Activated CD4-positive, alpha-beta T cell treated with anti-CD3 and anti-CD28 coated beads for 36 hours (primary cell): Measurements from ENCODE around the gene ZIM2. TPM values are rescaled to one million over a fixed set of nuclear protein-coding genes. Genes with fewer than 3 reads are reported as not detected.

Experiments
- ATAC-seq: fragments of 200-7000 bp; cut with Tn5 transposase; one replicate; pipeline ENCODE4 v1.10.0; 2021; ENCODE audit warnings: mild to moderate bottlenecking, moderate library complexity
- CTCF ChIA-PET: fragments of 350-600 bp; sonication (Branson Sonifier 250); formaldehyde crosslinking; loops from one replicate; lab custom pipeline; 2021; ENCODE audit warnings: antibody characterized with exemption; lab: Charles Lee
- POLR2A ChIA-PET: fragments of 350-600 bp; sonication (Branson Sonifier 250); formaldehyde crosslinking; loops from one replicate; lab custom pipeline; 2021; ENCODE audit warnings: antibody characterized with exemption, inconsistent platforms; lab: Charles Lee
- DNase-seq: peaks from one replicate; pipeline ENCODE4 v3.0.0-alpha.2; 2020
- H3K27ac Mint-ChIP-seq: one replicate; pipeline ENCODE4 v1.8.0; 2021; ENCODE audit warnings: mixed read lengths
- H3K27me3 Mint-ChIP-seq: one replicate; pipeline ENCODE4 v1.8.0; 2021; ENCODE audit warnings: mixed read lengths
- H3K36me3 Mint-ChIP-seq: one replicate; pipeline ENCODE4 v1.8.0; 2021; ENCODE audit warnings: low read depth, mixed read lengths
- H3K4me1 Mint-ChIP-seq: one replicate; pipeline ENCODE4 v1.8.0; 2021; ENCODE audit warnings: mixed read lengths
- H3K4me3 Mint-ChIP-seq: one replicate; pipeline ENCODE4 v1.8.0; 2021; ENCODE audit warnings: mild to moderate bottlenecking, moderate library complexity, mixed read lengths
- H3K9me3 Mint-ChIP-seq: one replicate; pipeline ENCODE4 v1.8.0; 2021; ENCODE audit warnings: low read depth, mixed read lengths
- intact Hi-C, 2 experiments: fragments of 100-400 bp; cut with DNase I in 1 of 2; cut with micrococcal nuclease in 1 of 2; formaldehyde crosslinking; loops; one replicate each; pipeline versions ENCODE4 v1.14.2 to v1.15.1; 2022 to 2024; cut with DNase I, micrococcal nuclease
- total RNA-seq, 2 experiments: library from RNA; stranded (reverse); gene quantifications; one replicate each; pipeline ENCODE4 v1.2.3, GENCODE V29; 2021

Gene ZIM2
- total RNA-seq, 2 experiments from 2014 or later = not detected

- Mint-ChIP-seq H3K4me3 (no peak overlapping the region), H3K27ac (no peak overlapping the region), H3K36me3 (peaks cover 27% of the 10 kb centered on the region), H3K9me3 (peaks cover 50% of the 10 kb centered on the region), H3K27me3 (peaks cover 19% of the 10 kb centered on the region), H3K4me1 (no peaks in the 10 kb centered on the region)
- ChIA-PET POLR2A (no interaction called here), CTCF (no interaction called here)
- DNase-seq (peak; percentile 22), ATAC-seq (no peak)
- intact Hi-C loops = no loop called here
These were observed 2.3 kb downstream of the ZIM2 start for GRCh38 chr19:56838024-56838908.

- DNase-seq (peak; percentile 10), ATAC-seq (no peak)
- Mint-ChIP-seq H3K4me1 (no peaks in the 10 kb centered on the region), H3K36me3 (peaks cover 27% of the 10 kb centered on the region), H3K9me3 (peaks cover 51% of the 10 kb centered on the region), H3K27ac (no peak overlapping the region), H3K4me3 (no peak overlapping the region), H3K27me3 (peaks cover 19% of the 10 kb centered on the region)
- intact Hi-C loops = no loop called here
- ChIA-PET CTCF (no interaction called here), POLR2A (no interaction called here)
These were observed 3.0 kb downstream of the ZIM2 start for GRCh38 chr19:56837492-56838023.

DNA sequence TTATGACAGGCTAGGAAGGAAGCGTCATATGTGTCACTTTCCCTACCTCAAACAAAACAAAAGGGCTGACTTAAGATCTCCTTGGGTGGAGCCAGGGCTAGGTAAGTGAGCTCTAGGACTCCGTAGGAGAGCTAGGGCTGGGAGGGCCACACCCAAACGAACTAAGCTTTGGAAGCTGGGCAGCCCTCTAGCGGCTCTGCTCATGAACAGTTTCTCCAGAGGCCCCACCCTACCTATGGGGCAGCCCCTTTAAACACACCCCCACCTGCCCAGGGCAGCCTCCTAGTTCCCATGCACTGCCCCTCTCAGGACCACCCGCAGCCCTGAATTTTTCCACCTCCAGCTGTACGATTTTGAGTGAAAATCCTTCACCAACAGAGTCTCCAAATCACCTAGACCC lies 3.5 kb downstream of the ZIM2 start:
- H3K27me3 Mint-ChIP-seq = peaks cover 19% of the 10 kb centered on the region
- ChIA-PET CTCF (no interaction called here), POLR2A (no interaction called here)
- peaks cover 27% of the 10 kb centered on the region for H3K36me3 Mint-ChIP-seq
- no peak for ATAC-seq
- no peak overlapping the region for H3K4me3 Mint-ChIP-seq
- H3K4me1 Mint-ChIP-seq = no peaks in the 10 kb centered on the region
- no peak overlapping the region for H3K27ac Mint-ChIP-seq
- no peak for DNase-seq
- intact Hi-C loops = no loop called here
- H3K9me3 Mint-ChIP-seq = peaks cover 55% of the 10 kb centered on the region

GRCh38 chr19:56836059-56836458 lies 4.5 kb downstream of the ZIM2 start:
- no peak for DNase-seq
- peaks cover 50% of the 10 kb centered on the region for H3K9me3 Mint-ChIP-seq
- H3K4me3 Mint-ChIP-seq = no peak overlapping the region
- H3K27ac Mint-ChIP-seq = no peak overlapping the region
- intact Hi-C loops = no loop called here
- ATAC-seq = no peak
- no peaks in the 10 kb centered on the region for H3K4me1 Mint-ChIP-seq
- peaks cover 19% of the 10 kb centered on the region for H3K27me3 Mint-ChIP-seq
- ChIA-PET CTCF (no interaction called here), POLR2A (no interaction called here)
- H3K36me3 Mint-ChIP-seq = peaks cover 26% of the 10 kb centered on the region

- Mint-ChIP-seq H3K9me3 (peaks cover 48% of the 10 kb centered on the region), H3K4me3 (no peak overlapping the region), H3K27ac (no peak overlapping the region), H3K27me3 (peaks cover 16% of the 10 kb centered on the region), H3K4me1 (no peaks in the 10 kb centered on the region), H3K36me3 (peaks cover 24% of the 10 kb centered on the region)
- intact Hi-C loops = no loop called here
- ATAC-seq = no peak
- ChIA-PET POLR2A (no interaction called here), CTCF (no interaction called here)
- DNase-seq = no peak
These were observed 5.1 kb downstream of the ZIM2 start for GRCh38 chr19:56835401-56835800.

DNA sequence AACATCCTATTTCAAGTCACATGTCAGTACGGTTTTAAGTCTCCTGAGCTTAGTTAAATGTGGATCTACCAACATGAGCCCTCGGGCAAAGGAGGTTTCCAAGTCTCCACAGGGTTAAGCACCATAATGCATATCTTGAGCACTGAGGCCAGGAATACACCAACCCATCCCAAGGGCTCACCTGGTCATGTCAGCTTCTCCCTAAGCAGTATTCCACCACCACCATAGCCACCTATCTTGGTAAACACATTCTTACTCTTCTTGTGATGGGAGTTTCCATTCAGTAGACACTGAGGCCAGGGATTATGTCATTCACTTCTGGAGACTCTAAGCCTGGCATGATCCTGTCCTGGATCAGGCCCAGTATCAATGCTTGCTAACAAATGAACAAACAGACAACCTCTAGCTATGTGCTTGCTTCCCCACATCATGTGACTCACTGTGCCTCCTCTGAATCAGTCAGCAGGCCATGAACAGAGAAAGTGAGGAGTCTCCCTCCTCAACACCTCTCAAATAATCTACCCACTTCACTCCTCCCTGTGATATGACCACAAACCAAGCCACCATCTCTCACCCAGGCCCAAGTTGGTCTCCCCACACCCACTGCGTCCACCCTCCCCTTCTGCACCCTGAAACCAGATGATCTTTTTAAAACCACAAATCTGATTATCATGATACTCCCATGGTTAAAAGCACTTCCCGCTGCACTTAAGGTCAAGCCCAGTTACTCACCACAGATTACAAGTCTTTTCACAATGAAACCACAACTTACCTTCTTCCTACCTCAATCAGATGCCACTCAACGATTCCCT lies 5.8 kb downstream of the ZIM2 start:
- no peak overlapping the region for H3K27ac Mint-ChIP-seq
- no peak for DNase-seq
- intact Hi-C loops = no loop called here
- no peaks in the 10 kb centered on the region for H3K4me1 Mint-ChIP-seq
- CTCF ChIA-PET = no interaction called here
- POLR2A ChIA-PET = no interaction called here
- peaks cover 24% of the 10 kb centered on the region for H3K36me3 Mint-ChIP-seq
- no peak overlapping the region for H3K4me3 Mint-ChIP-seq
- ATAC-seq = no peak
- peaks cover 49% of the 10 kb centered on the region for H3K9me3 Mint-ChIP-seq
- peaks cover 16% of the 10 kb centered on the region for H3K27me3 Mint-ChIP-seq

GRCh38 chr19:56832352-56832928 lies 8.1 kb downstream of the ZIM2 start:
- peaks cover 36% of the 10 kb centered on the region for H3K9me3 Mint-ChIP-seq
- POLR2A ChIA-PET = no interaction called here
- no peak overlapping the region for H3K4me3 Mint-ChIP-seq
- H3K4me1 Mint-ChIP-seq = no peaks in the 10 kb centered on the region
- ATAC-seq = no peak
- no peak for DNase-seq
- CTCF ChIA-PET = no interaction called here
- H3K36me3 Mint-ChIP-seq = peaks cover 9% of the 10 kb centered on the region
- intact Hi-C loops = no loop called here
- no peak overlapping the region for H3K27ac Mint-ChIP-seq
- peaks cover 7% of the 10 kb centered on the region for H3K27me3 Mint-ChIP-seq

- H3K4me1 Mint-ChIP-seq = no peaks in the 10 kb centered on the region
- no peak overlapping the region for H3K27ac Mint-ChIP-seq
- intact Hi-C loops = no loop called here
- DNase-seq (no peak), ATAC-seq (no peak)
- ChIA-PET CTCF (no interaction called here), POLR2A (no interaction called here)
- H3K27me3 Mint-ChIP-seq = peaks cover 4% of the 10 kb centered on the region
- H3K36me3 Mint-ChIP-seq = peaks cover 3% of the 10 kb centered on the region
- peaks cover 34% of the 10 kb centered on the region for H3K9me3 Mint-ChIP-seq
- H3K4me3 Mint-ChIP-seq = no peak overlapping the region
These were observed 9.3 kb downstream of the ZIM2 start for GRCh38 chr19:56831255-56831654.

DNA sequence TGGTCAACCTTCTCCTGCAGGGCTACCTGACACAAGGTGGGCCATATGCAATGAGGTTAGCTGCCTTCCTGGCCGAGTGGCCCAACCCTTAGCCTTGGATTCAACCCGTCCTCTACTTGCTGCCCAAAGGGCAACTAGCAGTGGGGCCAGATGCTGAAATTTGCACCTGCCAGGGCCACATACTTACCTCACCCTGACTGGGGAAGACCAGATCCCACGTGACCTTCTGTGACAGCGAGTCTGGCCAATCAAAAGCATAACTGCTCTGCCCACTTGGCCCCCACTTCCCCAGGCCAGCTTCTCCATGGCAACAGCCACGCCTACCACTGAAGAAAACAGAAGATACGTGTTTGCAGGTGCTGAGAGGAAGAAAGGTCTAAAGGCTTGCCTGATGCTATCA lies 10.9 kb downstream of the ZIM2 start:
- Mint-ChIP-seq H3K9me3 (peaks cover 25% of the 10 kb centered on the region), H3K27ac (no peak overlapping the region), H3K36me3 (no peaks in the 10 kb centered on the region), H3K4me3 (no peak overlapping the region), H3K27me3 (no peaks in the 10 kb centered on the region), H3K4me1 (no peaks in the 10 kb centered on the region)
- intact Hi-C loops = no loop called here
- DNase-seq (no peak), ATAC-seq (no peak)
- ChIA-PET CTCF (no interaction called here), POLR2A (no interaction called here)

DNA sequence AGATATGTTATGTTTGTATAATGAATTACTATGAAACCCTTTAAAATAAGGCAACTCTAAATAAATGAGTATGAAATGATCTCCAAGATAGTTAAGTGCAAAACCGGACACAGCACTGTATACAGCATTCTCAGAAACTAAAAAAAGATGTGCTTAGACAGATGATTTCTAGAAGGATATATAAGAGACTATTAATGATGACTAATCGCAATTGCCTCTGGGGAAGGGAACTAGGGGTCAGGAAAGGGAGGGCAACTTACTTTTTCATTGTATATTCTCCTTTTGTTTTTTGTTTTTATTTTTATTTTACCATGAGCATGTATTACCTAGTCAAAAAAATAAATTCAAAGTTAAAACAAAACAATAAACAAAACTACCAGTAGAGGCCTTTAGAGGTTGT lies 12.8 kb downstream of the ZIM2 start:
- POLR2A ChIA-PET = no interaction called here
- Mint-ChIP-seq H3K9me3 (peaks cover 22% of the 10 kb centered on the region), H3K36me3 (no peaks in the 10 kb centered on the region), H3K27me3 (no peaks in the 10 kb centered on the region), H3K27ac (no peak overlapping the region), H3K4me1 (no peaks in the 10 kb centered on the region), H3K4me3 (no peak overlapping the region)
- CTCF ChIA-PET = no interaction called here
- ATAC-seq (no peak), DNase-seq (no peak)
- intact Hi-C loops = no loop called here

DNA sequence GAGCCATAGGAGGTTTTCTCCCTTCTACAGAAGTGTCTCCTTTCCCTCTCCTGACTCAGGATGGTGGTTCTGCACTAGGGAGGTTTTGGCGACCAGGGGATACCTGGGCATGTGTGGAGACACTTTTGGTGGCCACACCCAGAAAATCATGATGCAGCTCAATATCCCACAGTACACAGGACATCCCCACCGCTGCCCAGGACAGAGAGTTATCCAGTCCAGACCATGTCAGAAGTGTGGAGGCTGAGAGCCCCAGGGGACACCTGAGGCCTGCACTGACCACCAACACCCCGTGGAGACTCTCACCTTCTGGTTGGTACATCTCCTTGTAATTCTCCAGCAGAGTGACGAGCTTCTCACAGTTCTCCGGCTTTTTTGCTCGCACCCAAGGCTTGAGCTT lies 16.6 kb downstream of the ZIM2 start:
- H3K9me3 Mint-ChIP-seq = peaks cover 23% of the 10 kb centered on the region

More for the DNA sequence above, 16.6 kb downstream of the ZIM2 start:
- no peak overlapping the region for H3K4me3 Mint-ChIP-seq
- no peaks in the 10 kb centered on the region for H3K36me3 Mint-ChIP-seq
- no peak overlapping the region for H3K27ac Mint-ChIP-seq
- no peaks in the 10 kb centered on the region for H3K4me1 Mint-ChIP-seq
- no peaks in the 10 kb centered on the region for H3K27me3 Mint-ChIP-seq
- DNase-seq (no peak), ATAC-seq (no peak)
- POLR2A ChIA-PET = no interaction called here
- intact Hi-C loops = no loop called here
- CTCF ChIA-PET = no interaction called here
